Measurements from ENCODE around the gene STAP2.

STAP2 gene

DNA sequence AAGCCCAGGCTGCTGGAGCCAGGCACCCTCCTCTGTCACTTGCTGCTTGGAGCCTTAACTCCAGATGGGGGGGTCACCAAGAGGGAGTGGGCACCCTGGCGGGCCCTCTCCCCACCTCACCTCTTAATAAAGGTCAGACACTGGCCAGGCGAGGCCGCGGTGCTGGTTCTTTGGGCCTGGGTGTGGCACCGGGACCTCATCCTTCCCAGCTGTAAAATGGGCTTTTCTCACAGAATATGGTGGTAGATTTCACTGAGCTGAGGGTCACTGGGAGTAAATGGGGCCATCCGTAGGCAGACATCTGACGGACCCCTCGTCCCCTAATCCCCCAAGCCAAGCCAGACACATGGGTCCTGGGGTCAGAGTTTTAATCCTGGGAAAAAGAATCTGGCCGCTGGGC, 14.9 kb downstream of the STAP2 start:
- no peak for DNase-seq (ENCODE audit: low read depth)
- H3K4me3 ChIP-seq (ENCODE audit: control insufficient read depth, low read depth, low read length), result no peak overlapping the region
- TF ChIP-seq, protein P1, sequence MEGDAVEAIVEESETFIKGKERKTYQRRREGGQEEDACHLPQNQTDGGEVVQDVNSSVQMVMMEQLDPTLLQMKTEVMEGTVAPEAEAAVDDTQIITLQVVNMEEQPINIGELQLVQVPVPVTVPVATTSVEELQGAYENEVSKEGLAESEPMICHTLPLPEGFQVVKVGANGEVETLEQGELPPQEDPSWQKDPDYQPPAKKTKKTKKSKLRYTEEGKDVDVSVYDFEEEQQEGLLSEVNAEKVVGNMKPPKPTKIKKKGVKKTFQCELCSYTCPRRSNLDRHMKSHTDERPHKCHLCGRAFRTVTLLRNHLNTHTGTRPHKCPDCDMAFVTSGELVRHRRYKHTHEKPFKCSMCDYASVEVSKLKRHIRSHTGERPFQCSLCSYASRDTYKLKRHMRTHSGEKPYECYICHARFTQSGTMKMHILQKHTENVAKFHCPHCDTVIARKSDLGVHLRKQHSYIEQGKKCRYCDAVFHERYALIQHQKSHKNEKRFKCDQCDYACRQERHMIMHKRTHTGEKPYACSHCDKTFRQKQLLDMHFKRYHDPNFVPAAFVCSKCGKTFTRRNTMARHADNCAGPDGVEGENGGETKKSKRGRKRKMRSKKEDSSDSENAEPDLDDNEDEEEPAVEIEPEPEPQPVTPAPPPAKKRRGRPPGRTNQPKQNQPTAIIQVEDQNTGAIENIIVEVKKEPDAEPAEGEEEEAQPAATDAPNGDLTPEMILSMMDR (conservative IDR thresholded peaks at IDR 0.05; ENCODE audit: control insufficient read depth, insufficient read depth, low read depth, low read length), result no peak

DNA sequence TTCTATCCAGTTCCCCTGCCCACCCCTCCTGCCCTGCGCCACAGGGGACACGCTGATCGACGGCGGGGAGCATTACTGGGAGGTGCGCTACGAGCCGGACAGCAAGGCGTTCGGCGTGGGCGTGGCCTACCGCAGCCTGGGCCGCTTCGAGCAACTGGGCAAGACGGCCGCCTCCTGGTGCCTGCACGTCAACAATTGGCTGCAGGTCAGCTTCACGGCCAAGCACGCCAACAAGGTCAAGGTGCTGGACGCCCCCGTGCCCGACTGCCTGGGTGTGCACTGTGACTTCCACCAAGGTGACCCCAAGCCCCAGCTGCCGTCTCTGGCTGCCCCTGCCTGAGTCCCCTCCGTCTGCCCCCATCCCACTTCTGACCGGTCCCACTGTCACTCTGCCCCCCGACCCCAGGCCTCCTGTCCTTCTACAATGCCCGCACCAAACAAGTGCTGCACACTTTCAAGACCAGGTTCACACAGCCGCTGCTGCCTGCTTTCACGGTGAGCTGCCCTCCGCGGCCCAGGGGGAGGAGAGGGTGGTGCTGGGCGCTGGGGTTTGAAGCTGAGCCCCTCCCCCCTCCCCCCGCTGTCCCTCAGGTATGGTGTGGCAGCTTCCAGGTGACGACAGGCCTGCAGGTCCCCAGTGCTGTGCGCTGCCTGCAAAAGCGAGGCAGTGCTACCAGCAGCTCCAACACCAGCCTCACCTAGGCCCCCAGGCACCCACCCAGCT, 15.5 kb downstream of the STAP2 start:
- H3K4me3 ChIP-seq (ENCODE audit: control insufficient read depth, low read depth, low read length), result no peak overlapping the region
- TF ChIP-seq, protein P1 (conservative IDR thresholded peaks at IDR 0.05; ENCODE audit: control insufficient read depth, insufficient read depth, low read depth, low read length), result no peak

DNA sequence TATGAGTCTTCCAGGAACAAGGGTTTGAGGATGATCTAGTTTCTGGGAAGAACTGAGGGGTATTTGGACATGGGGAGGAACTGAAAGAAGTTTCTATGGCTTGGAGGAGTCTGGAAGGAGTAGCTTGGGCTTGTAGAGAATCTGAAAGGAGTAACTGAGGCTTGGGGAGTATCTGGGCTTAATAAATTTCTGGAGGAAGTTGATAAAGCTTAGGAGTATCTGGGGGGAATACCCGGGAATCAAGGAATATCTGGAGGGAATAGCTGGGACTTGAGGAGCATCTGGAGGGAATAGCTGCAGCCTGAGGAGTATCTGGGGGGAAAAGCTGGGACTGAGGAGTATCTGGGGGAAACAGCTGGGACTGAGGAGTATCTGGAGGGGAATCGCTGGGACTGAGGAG, 18.2 kb downstream of the STAP2 start:
- TF ChIP-seq, protein P1 (conservative IDR thresholded peaks at IDR 0.05; ENCODE audit: control insufficient read depth, insufficient read depth, low read depth, low read length), result no peak
- no peak for DNase-seq (ENCODE audit: low read depth)
- H3K4me3 ChIP-seq (ENCODE audit: control insufficient read depth, low read depth, low read length), result no peak overlapping the region

More for the DNA sequence above, 15.5 kb downstream of the STAP2 start:
- DNase-seq (ENCODE audit: low read depth), result no peak

DNA sequence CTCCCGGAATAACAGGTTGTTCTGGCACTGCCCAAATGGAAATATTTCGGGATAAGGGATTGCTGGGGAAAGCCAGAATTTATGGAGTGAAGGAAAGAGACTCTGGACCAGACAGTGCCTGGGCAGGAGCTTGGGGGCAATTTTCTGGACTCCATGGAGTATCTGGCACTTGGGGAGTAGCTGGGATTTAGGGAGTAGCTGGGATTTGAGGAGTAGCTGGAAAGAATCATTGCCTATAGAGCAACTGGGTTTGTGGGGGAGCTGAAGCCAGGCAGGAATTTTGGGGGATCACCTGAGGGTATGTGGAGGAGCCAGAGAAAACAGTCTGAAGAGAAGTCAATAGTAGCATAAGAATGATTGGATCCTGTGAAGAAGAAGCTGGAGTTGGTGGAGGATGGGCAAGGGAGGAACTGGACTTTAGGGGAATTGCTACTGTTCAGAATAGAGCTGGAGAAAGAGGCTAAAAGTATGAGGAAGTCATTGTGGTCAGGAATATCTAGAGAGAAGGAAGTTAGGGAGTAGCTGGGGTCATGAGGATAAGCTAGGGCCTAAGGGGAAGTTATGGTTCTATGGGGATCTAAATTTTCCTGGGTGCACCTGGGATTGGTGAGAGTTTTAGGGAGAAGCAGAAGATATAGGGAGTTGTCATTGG, 19.4 kb downstream of the STAP2 start:
- TF ChIP-seq, protein P1 (conservative IDR thresholded peaks at IDR 0.05; ENCODE audit: control insufficient read depth, insufficient read depth, low read depth, low read length), result no peak
- H3K4me3 ChIP-seq (ENCODE audit: control insufficient read depth, low read depth, low read length), result no peak overlapping the region
- no peak for DNase-seq (ENCODE audit: low read depth)

DNA sequence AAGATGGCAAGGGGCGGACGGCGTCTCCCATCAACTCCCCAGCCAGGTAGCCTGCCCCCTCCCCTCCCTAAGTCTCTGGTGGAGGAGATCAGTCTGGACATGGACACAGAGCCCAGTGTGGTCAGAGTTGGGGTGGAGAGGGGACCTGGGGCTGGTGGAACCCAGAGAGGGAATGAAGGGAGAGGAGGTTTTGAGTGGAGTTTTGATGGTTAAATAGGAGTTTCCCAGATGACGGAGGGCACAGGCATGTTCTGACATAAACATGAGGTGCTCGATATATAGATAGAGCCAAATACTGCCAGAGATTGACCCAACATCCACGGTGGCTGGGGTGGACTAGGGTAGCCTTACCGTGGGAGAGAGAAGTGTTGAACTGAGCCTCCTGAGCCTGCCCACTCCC, 20.2 kb downstream of the STAP2 start:
- DNase-seq (ENCODE audit: low read depth), result no peak
- no peak overlapping the region for H3K4me3 ChIP-seq (ENCODE audit: control insufficient read depth, low read depth, low read length)
- TF ChIP-seq, protein P1 (conservative IDR thresholded peaks at IDR 0.05; ENCODE audit: control insufficient read depth, insufficient read depth, low read depth, low read length), result no peak

DNA sequence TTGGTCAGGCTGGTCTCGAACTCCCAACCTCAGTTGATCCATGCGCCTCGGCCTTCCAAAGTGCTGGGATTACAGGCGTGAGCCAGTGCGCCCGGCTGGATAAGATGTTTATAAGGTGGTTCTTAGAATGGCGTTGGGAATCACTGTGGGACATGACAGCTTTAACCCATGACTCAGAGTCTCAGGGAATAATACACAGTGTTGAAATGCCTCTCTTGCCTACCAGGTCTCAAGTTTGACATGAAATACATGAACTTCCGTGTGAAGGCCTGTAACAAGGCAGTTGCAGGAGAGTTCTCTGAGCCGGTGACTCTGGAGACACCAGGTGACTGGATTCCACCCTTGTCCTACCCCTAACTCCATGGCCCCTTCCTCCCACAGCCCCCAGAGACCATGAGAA, 21.7 kb downstream of the STAP2 start:
- TF ChIP-seq, protein P1 (conservative IDR thresholded peaks at IDR 0.05; ENCODE audit: control insufficient read depth, insufficient read depth, low read depth, low read length), result no peak
- no peak overlapping the region for H3K4me3 ChIP-seq (ENCODE audit: control insufficient read depth, low read depth, low read length)
- DNase-seq (ENCODE audit: low read depth), result no peak
